IMR-90 (cell line): ENCODE results near the gene ACKR1. TPM values are rescaled to one million over a fixed set of nuclear protein-coding genes. Genes with fewer than 3 reads are reported as not detected.

Experiments
- ATAC-seq: fragments of 200-7000 bp; cut with Tn5 transposase; 2 replicates; pipeline ENCODE4 v1.9.1; 2020; ENCODE audit warnings: low read depth, mild to moderate bottlenecking, moderate library complexity
- BruUV-seq: library from RNA; stranded (reverse); fragments of 400-500 nt; replicated peaks from 2 replicates; lab custom pipeline; 2021; lab: Mats Ljungman, UMichigan
- CTCF ChIA-PET: fragments of 300-600 bp; formaldehyde crosslinking; extraction: SDS; loops from one replicate; lab custom pipeline; 2021; ENCODE audit warnings: antibody characterized with exemption; lab: Yijun Ruan, JAX
- POLR2A ChIA-PET: fragments of 300-600 bp; sonication (Branson Sonifier 250); formaldehyde crosslinking; loops from one replicate; lab custom pipeline; 2022; ENCODE audit warnings: antibody characterized with exemption; ENCODE audit not compliant: unreplicated experiment; lab: Charles Lee
- DNase-seq: peaks from one replicate; pipeline ENCODE4 v3.0.0; 2013
- H2AFZ ChIP-seq: replicated peaks from 2 replicates; pipeline ENCODE3; 2013; ENCODE audit warnings: low read length, mild to moderate bottlenecking; ENCODE audit not compliant: poor library complexity
- H2AK5ac ChIP-seq: 2 replicates; pipeline ENCODE4 v1.6.1; 2013; ENCODE audit warnings: low read depth, low read length, inconsistent platforms
- H2AK9ac ChIP-seq: replicated peaks from 2 replicates; pipeline ENCODE3; 2013; ENCODE audit warnings: mild to moderate bottlenecking, low read depth, low read length, moderate library complexity; ENCODE audit not compliant: poor library complexity
- H2BK120ac ChIP-seq: 2 replicates; pipeline ENCODE4 v1.6.1; 2013; ENCODE audit warnings: low read depth, low read length, inconsistent platforms
- H2BK15ac ChIP-seq: 3 replicates; pipeline ENCODE4 v1.6.1; 2013; ENCODE audit warnings: low read depth, low read length, inconsistent platforms
- H2BK20ac ChIP-seq: 2 replicates; pipeline ENCODE4 v1.6.1; 2013; ENCODE audit warnings: low read depth, mild to moderate bottlenecking, inconsistent platforms, low read length, moderate library complexity
- H2BK5ac ChIP-seq: 2 replicates; pipeline ENCODE4 v1.6.1; 2013; ENCODE audit warnings: mild to moderate bottlenecking, low read depth, low read length, inconsistent platforms; ENCODE audit not compliant: poor library complexity, severe bottlenecking
- H3K14ac ChIP-seq: replicated peaks from 2 replicates; pipeline ENCODE4 v1.6.1; 2013; ENCODE audit warnings: low read depth, low read length, inconsistent platforms
- H3K18ac ChIP-seq: 2 replicates; pipeline ENCODE4 v1.6.1; 2013; ENCODE audit warnings: low read depth, low read length, control low read depth
- H3K23ac ChIP-seq: 2 replicates; pipeline ENCODE4 v1.6.1; 2013; ENCODE audit warnings: low read depth, low read length, inconsistent platforms
- H3K27ac ChIP-seq: 2 replicates; pipeline ENCODE4 v1.5.1; 2013; ENCODE audit warnings: mild to moderate bottlenecking, control low read depth, low read length; ENCODE audit not compliant: insufficient read depth
- H3K27me3 ChIP-seq: 2 replicates; pipeline ENCODE4 v1.6.1; 2013; ENCODE audit warnings: low read length; ENCODE audit not compliant: control insufficient read depth, insufficient read depth
- H3K36me3 ChIP-seq: 2 replicates; pipeline ENCODE4 v1.6.1; 2013; ENCODE audit warnings: low read length, mixed read lengths; ENCODE audit not compliant: control insufficient read depth, insufficient read depth
- H3K4ac ChIP-seq: 2 replicates; pipeline ENCODE4 v1.6.1; 2013; ENCODE audit warnings: low read depth, low read length, inconsistent platforms
- H3K4me1 ChIP-seq: 2 replicates; pipeline ENCODE4 v1.6.1; 2013; ENCODE audit warnings: low read length, mixed read lengths; ENCODE audit not compliant: control insufficient read depth, insufficient read depth
- H3K4me2 ChIP-seq: 2 replicates; pipeline ENCODE4 v1.6.1; 2013; ENCODE audit warnings: low read depth, mild to moderate bottlenecking, control low read depth, low read length, moderate library complexity
- H3K4me3 ChIP-seq: 2 replicates; pipeline ENCODE4 v1.5.1; 2013; ENCODE audit warnings: low read depth, mild to moderate bottlenecking, control low read depth, low read length, moderate library complexity; ENCODE audit not compliant: insufficient read depth
- H3K56ac ChIP-seq: 2 replicates; pipeline ENCODE4 v1.6.1; 2013; ENCODE audit warnings: low read length, inconsistent platforms; ENCODE audit not compliant: insufficient read depth; ENCODE audit errors: extremely low read depth
- H3K79me1 ChIP-seq, 2 experiments: 2 replicates each; pipeline ENCODE4 v1.6.1; 2013; ENCODE audit warnings: low read length in 2 of 2, inconsistent platforms in 1 of 2, low read depth in 1 of 2
- H3K9ac ChIP-seq: 2 replicates; pipeline ENCODE4 v1.6.1; 2013; ENCODE audit warnings: low read depth, low read length, control low read depth
- H3K9me1 ChIP-seq: 2 replicates; pipeline ENCODE4 v1.6.1; 2013; ENCODE audit warnings: low read length, inconsistent platforms; ENCODE audit not compliant: insufficient read depth
- H3K9me3 ChIP-seq: 2 replicates; pipeline ENCODE4 v1.6.1; 2013; ENCODE audit warnings: low read length; ENCODE audit not compliant: control insufficient read depth, insufficient read depth
- H4K20me1 ChIP-seq: 2 replicates; pipeline ENCODE4 v1.6.1; 2013; ENCODE audit warnings: low read length, inconsistent platforms; ENCODE audit not compliant: insufficient read depth
- H4K5ac ChIP-seq: 2 replicates; pipeline ENCODE4 v1.6.1; 2013; ENCODE audit warnings: mild to moderate bottlenecking, low read depth, low read length, control low read depth
- H4K8ac ChIP-seq, 2 experiments: 2 replicates each; pipeline ENCODE4 v1.6.1; 2013; ENCODE audit warnings: low read depth in 2 of 2, low read length in 2 of 2, control low read depth in 1 of 2, inconsistent platforms in 1 of 2
- H4K91ac ChIP-seq: 2 replicates; pipeline ENCODE4 v1.6.1; 2013; ENCODE audit warnings: low read depth, low read length, inconsistent platforms; ENCODE audit not compliant: insufficient read depth
- BHLHE40 ChIP-seq: fragments of 150-350 bp; IDR thresholded peaks from 2 replicates; pipeline ENCODE4 v1.6.1; 2016; ENCODE audit warnings: mild to moderate bottlenecking, low read depth, low read length
- CHD1 ChIP-seq: IDR thresholded peaks from 2 replicates; pipeline ENCODE4 v1.6.1; 2012; ENCODE audit warnings: low read depth, low read length, improper control_type of control experiment
- FOS ChIP-seq: fragments of 150-350 bp; IDR thresholded peaks from 2 replicates; pipeline ENCODE4 v1.6.1; 2016; ENCODE audit warnings: low read depth, low read length
- MAZ ChIP-seq: IDR thresholded peaks from 2 replicates; pipeline ENCODE4 v1.6.1; 2012; ENCODE audit warnings: low read depth, mild to moderate bottlenecking, low read length, improper control_type of control experiment, moderate library complexity, borderline replicate concordance
- MXI1 ChIP-seq: IDR thresholded peaks from 2 replicates; pipeline ENCODE4 v1.6.1; 2012; ENCODE audit warnings: low read depth, mild to moderate bottlenecking, low read length, moderate library complexity, borderline replicate concordance
- NFE2L2 ChIP-seq: fragments of 150-350 bp; IDR thresholded peaks from 2 replicates; pipeline ENCODE4 v1.6.1; 2016; ENCODE audit warnings: low read depth, mild to moderate bottlenecking, low read length
- RAD21 ChIP-seq: IDR thresholded peaks from 2 replicates; pipeline ENCODE4 v1.6.1; 2012; ENCODE audit warnings: low read length, improper control_type of control experiment
- RCOR1 ChIP-seq: IDR thresholded peaks from 2 replicates; pipeline ENCODE4 v1.6.1; 2012; ENCODE audit warnings: mild to moderate bottlenecking, low read length, improper control_type of control experiment; ENCODE audit not compliant: insufficient replicate concordance
- RFX5 ChIP-seq: IDR thresholded peaks from 2 replicates; pipeline ENCODE4 v1.8.0; 2012; ENCODE audit warnings: low read depth, mild to moderate bottlenecking, low read length, moderate library complexity
- SMC3 ChIP-seq: fragments of 150-350 bp; IDR thresholded peaks from 2 replicates; pipeline ENCODE4 v1.6.1; 2016; ENCODE audit warnings: low read depth, mild to moderate bottlenecking, antibody characterized with exemption, low read length, moderate library complexity
- WGBS, 2 experiments: methylation state at CpG; one replicate each; pipeline versions ENCODE4 v1.1.5 to v1.1.7; 2013; ENCODE audit warnings: missing lambda C conversion rate in 2 of 2; ENCODE audit not compliant: insufficient read length in 1 of 2; ENCODE audit errors: extremely low coverage in 2 of 2; 5-methylcytosine and 5-hydroxymethylcytosine counted together
- dilution Hi-C: fragments of 300-500 bp; cut with HindIII; formaldehyde crosslinking; loops from one replicate; pipeline ENCODE4 v1.14.3; 2018; ENCODE audit warnings: low sequenced_read_pairs; ENCODE audit not compliant: unreplicated experiment
- in situ Hi-C: fragments of 300-500 bp; cut with MboI; formaldehyde crosslinking; loops from 3 replicates; pipeline ENCODE4 v1.14.3; 2019; ENCODE audit warnings: low sequenced_read_pairs, inconsistent platforms, mixed read lengths
- intact Hi-C: fragments of 100-400 bp; cut with micrococcal nuclease; formaldehyde crosslinking; loops from 2 replicates; pipeline ENCODE4 v1.10.0; 2022
- polyA plus RNA-seq, 3 experiments: library from polyadenylated mRNA; depleted of rRNA; stranded (reverse); fragments of >200 nt; gene quantifications; 2 replicates each; pipeline ENCODE4 v1.2.3, GENCODE V29; 2012; ENCODE audit warnings: low replicate concordance in 1 of 3
- total RNA-seq: library from RNA; depleted of rRNA; stranded (reverse); fragments of >200 nt; gene quantifications from 2 replicates; pipeline ENCODE4 v1.2.3, GENCODE V29; 2012
- TF ChIP-seq, protein P1 (sequence below): conservative IDR thresholded peaks from 2 replicates; pipeline ENCODE4 v1.5.1; 2012; ENCODE audit warnings: mild to moderate bottlenecking, low read depth, low read length, improper control_type of control experiment

Gene ACKR1
- total and polyA plus RNA-seq, 2 of the 4 experiments (the other 2 are of a cell fraction): not detected

DNA sequence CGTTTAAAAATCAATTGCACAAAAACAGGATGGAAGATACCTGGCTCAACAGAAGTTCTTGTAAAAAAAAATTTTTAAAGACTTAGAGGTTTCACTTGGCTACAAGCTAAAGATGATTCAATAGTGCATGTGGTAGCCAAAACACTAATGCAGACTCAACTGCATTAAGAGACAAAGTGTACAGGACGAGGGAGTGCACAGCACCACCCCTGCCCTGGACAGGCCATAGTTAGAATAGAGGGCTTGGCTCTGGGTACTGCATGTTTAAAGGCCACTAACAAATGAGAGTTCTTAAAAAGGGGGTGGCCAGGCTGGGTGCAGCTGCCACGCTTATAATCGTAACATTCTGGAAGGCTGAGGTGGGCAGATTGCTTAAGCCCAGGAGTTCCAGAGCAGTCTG, 7.9 kb downstream of the ACKR1 start (continued):
- TF ChIP-seq RCOR1: no peak
- TF ChIP-seq NFE2L2: no peak
- TF ChIP-seq BHLHE40: no peak
- TF ChIP-seq RFX5: no peak
- no peak for TF ChIP-seq RAD21

DNA sequence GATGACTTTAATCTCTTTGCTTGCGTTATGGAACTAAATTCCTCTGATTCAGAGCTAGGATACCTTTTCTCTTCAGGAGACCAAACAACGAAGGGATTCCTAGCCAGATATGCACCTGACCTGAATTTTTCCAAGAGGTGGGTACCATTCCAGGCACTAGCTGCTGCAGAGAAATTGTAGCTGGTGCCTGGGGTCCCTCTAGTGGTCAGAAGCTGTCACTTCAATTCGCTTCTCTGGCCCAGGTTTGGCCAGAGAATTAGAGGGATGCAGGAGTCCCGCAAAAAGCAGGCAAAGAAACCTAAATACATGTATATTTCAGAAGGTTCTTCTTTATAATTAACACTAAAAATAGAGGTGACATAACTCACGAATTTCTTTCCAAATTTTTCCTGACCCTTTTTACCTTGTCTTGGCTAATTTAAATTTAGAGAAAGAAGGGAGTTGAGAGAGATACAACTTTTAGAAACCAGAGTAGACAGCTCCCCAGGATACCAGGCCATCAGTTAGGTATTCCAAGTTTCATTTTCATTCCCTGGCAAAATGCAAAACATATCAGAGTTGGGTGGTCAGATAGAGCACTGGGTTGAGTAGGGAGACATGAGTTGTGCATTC, 9.6 kb downstream of the ACKR1 start:
- Histone ChIP-seq H3K9ac (no peak overlapping the region), H2AK9ac (no peak overlapping the region), H3K9me3 (no peaks in the 10 kb centered on the region), H3K14ac (no peak overlapping the region), H3K4ac (no peak overlapping the region), H3K9me1 (no peaks in the 10 kb centered on the region), H4K91ac (no peak overlapping the region), H3K79me1 (no peaks in the 10 kb centered on the region), H3K4me3 (no peak overlapping the region), H4K20me1 (no peaks in the 10 kb centered on the region), H3K23ac (no peak overlapping the region), H3K56ac (no peak overlapping the region), H3K36me3 (no peaks in the 10 kb centered on the region), H2AK5ac (no peak overlapping the region), H3K27me3 (peaks cover 2% of the 10 kb centered on the region; the same call in 1 of the 2 replicates), H4K5ac (no peak overlapping the region), H2BK15ac (no peak overlapping the region), H2BK5ac (no peak overlapping the region), H3K4me1 (no peaks in the 10 kb centered on the region), H4K8ac (no peak overlapping the region), H3K27ac (no peak overlapping the region), H2BK120ac (no peak overlapping the region), H2BK20ac (no peak overlapping the region), H3K18ac (no peak overlapping the region), H3K4me2 (no peak overlapping the region), H2AFZ (no peak overlapping the region)
- ChIA-PET POLR2A (no interaction called here), CTCF (interaction anchor here (0.7 to 2.1 kb wide), 9 partner anchors 9 to 793 kb away, joined by 3 to 13 read pairs (median 4); no protein-coding TSS in a partner anchor)
- dilution Hi-C loops: no loop called here
- BruUV-seq: no TSS peak
- in situ Hi-C loops: loop anchor here (25.0 kb wide), 1 partner anchor 673 kb away; no protein-coding TSS in a partner anchor
- TF ChIP-seq MXI1 (no peak), RCOR1 (no peak), RAD21 (peak; percentile 57), CHD1 (no peak), MAZ (no peak), SMC3 (peak; percentile 56; the same call in 1 of the 2 replicates), FOS (no peak)
- TF ChIP-seq, protein P1, sequence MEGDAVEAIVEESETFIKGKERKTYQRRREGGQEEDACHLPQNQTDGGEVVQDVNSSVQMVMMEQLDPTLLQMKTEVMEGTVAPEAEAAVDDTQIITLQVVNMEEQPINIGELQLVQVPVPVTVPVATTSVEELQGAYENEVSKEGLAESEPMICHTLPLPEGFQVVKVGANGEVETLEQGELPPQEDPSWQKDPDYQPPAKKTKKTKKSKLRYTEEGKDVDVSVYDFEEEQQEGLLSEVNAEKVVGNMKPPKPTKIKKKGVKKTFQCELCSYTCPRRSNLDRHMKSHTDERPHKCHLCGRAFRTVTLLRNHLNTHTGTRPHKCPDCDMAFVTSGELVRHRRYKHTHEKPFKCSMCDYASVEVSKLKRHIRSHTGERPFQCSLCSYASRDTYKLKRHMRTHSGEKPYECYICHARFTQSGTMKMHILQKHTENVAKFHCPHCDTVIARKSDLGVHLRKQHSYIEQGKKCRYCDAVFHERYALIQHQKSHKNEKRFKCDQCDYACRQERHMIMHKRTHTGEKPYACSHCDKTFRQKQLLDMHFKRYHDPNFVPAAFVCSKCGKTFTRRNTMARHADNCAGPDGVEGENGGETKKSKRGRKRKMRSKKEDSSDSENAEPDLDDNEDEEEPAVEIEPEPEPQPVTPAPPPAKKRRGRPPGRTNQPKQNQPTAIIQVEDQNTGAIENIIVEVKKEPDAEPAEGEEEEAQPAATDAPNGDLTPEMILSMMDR: peak; percentile 74
- ATAC-seq: peak; percentile 87
- WGBS, 2 experiments: no CpG with 5 or more reads among the region's 5 CpGs
- intact Hi-C loops: loop anchor here (1.0 to 10.0 kb wide), 5 partner anchors 53 to 801 kb away; no protein-coding TSS in a partner anchor
- DNase-seq: peak; percentile 28
